Activated T-cell treated with anti-CD3 and anti-CD28 coated beads, Interleukin-2, amount 50 U/mL, for 48 hours (primary cell): ENCODE data around the gene PTGES3L.
"Not testable (repeated sequence)": the region's sequence is repeated elsewhere in the genome, so short reads cannot be mapped to it uniquely, and the experiment has no call there.

Experiments
- DNase-seq, 2 experiments: peaks; one replicate each; pipeline ENCODE4 v3.0.0-alpha.2; 2020

PTGES3L gene

GRCh38 chr17:42919522-42920077 is 60.3 kb downstream of the PTGES3L start:
- not testable (repeated sequence) for DNase-seq

GRCh38 chr17:42918902-42919521 is 60.9 kb downstream of the PTGES3L start:
- DNase-seq = no peak
